Measurements from ENCODE around the gene GPRIN3. TPM values are rescaled to one million over a fixed set of nuclear protein-coding genes. Genes with fewer than 3 reads are reported as not detected.
A peak's percentile ranks its signal among the peaks of the same experiment; 100 is the strongest.
"Not testable (repeated sequence)": the region's sequence is repeated elsewhere in the genome, so short reads cannot be mapped to it uniquely, and the experiment has no call there.

The GPRIN3 gene
- total and polyA plus RNA-seq, 2 experiments from 2014 or later = 0.01 TPM; not detected in 1

- Histone ChIP-seq H2AFZ (no peak overlapping the region), H3K36me3 (ENCODE audit: low read depth) (no peaks in the 10 kb centered on the region), H3K4me3 (no peak overlapping the region), H3K4me1 (ENCODE audit: insufficient read depth) (no peaks in the 10 kb centered on the region), H3K79me2 (ENCODE audit: insufficient read depth) (no peaks in the 10 kb centered on the region), H3K9ac (no peak overlapping the region), H3K9me3 (ENCODE audit: low read depth) (no peaks in the 10 kb centered on the region), H4K20me1 (ENCODE audit: insufficient read depth) (no peaks in the 10 kb centered on the region), H3F3A (ENCODE audit: insufficient read depth) (no peaks in the 10 kb centered on the region), H3K27ac (no peak overlapping the region), H3K4me2 (ENCODE audit: unreplicated experiment) (no peak overlapping the region), H3K9me2 (ENCODE audit: insufficient read depth) (no peaks in the 10 kb centered on the region), H3K27me3 (replicated peaks; ENCODE audit: insufficient read depth) (peaks cover 11% of the 10 kb centered on the region; the same call in 1 of the 2 replicates)
- TF ChIP-seq EZH2 (IDR thresholded peaks at IDR 0.05; ENCODE audit: insufficient read depth, poor library complexity, severe bottlenecking) = no peak
- TF ChIP-seq EZH2phosphoT487 (IDR thresholded peaks at IDR 0.05; ENCODE audit: insufficient read depth, low read depth) = no peak
- DNase-seq = no peak
- in situ Hi-C loops (cut with MboI) = no loop called here
- WGBS, 2 experiments (ENCODE audit: low coverage in 1 of 2, low lambda C conversion rate in 2 of 2, missing lambda C conversion rate in 2 of 2) = 58 to 65% methylated on average over 3 of the region's 3 CpGs
Observed at GRCh38 chr4:89203902-89204301, 103.7 kb downstream of the GPRIN3 start.

- H3K4me3 ChIP-seq; H2AFZ ChIP-seq; in situ Hi-C loops (cut with MboI); H3K27ac ChIP-seq; H3K9me3 ChIP-seq (ENCODE audit: low read depth); H3K4me2 ChIP-seq (ENCODE audit: unreplicated experiment); H3K4me1 ChIP-seq (ENCODE audit: insufficient read depth); H4K20me1 ChIP-seq (ENCODE audit: insufficient read depth); H3K36me3 ChIP-seq (ENCODE audit: low read depth); H3K9ac ChIP-seq; H3K79me2 ChIP-seq (ENCODE audit: insufficient read depth); DNase-seq; H3K9me2 ChIP-seq (ENCODE audit: insufficient read depth); H3F3A ChIP-seq (ENCODE audit: insufficient read depth): not testable (repeated sequence)
- WGBS, 2 experiments (ENCODE audit: low coverage in 1 of 2, low lambda C conversion rate in 2 of 2, missing lambda C conversion rate in 2 of 2) = 89 to 100% methylated on average over 1 of the region's 1 CpG
- peaks cover 16% of the 10 kb centered on the region; the same call in 1 of the 2 replicates for H3K27me3 ChIP-seq (replicated peaks; ENCODE audit: insufficient read depth)
Observed at GRCh38 chr4:89199394-89199793, 108.2 kb downstream of the GPRIN3 start.

- Histone ChIP-seq H3K9me2 (ENCODE audit: insufficient read depth) (no peaks in the 10 kb centered on the region), H3K4me3 (no peak overlapping the region), H2AFZ (no peak overlapping the region), H3K36me3 (ENCODE audit: low read depth) (no peaks in the 10 kb centered on the region), H3K9me3 (ENCODE audit: low read depth) (no peaks in the 10 kb centered on the region), H3F3A (ENCODE audit: insufficient read depth) (no peaks in the 10 kb centered on the region), H3K4me2 (ENCODE audit: unreplicated experiment) (no peak overlapping the region), H3K4me1 (ENCODE audit: insufficient read depth) (no peaks in the 10 kb centered on the region), H3K27me3 (replicated peaks; ENCODE audit: insufficient read depth) (peaks cover 11% of the 10 kb centered on the region; the same call in 1 of the 2 replicates), H3K27ac (no peak overlapping the region), H3K9ac (no peak overlapping the region), H4K20me1 (ENCODE audit: insufficient read depth) (no peaks in the 10 kb centered on the region), H3K79me2 (ENCODE audit: insufficient read depth) (no peaks in the 10 kb centered on the region)
- in situ Hi-C loops (cut with MboI) = no loop called here
- DNase-seq = no peak
- WGBS, 2 experiments (ENCODE audit: low coverage in 1 of 2, low lambda C conversion rate in 2 of 2, missing lambda C conversion rate in 2 of 2) = 80% methylated on average over 2 of the region's 2 CpGs
- TF ChIP-seq EZH2 (IDR thresholded peaks at IDR 0.05; ENCODE audit: insufficient read depth, poor library complexity, severe bottlenecking) (no peak), EZH2phosphoT487 (IDR thresholded peaks at IDR 0.05; ENCODE audit: insufficient read depth, low read depth) (no peak)
Observed at GRCh38 chr4:89197920-89198319, 109.7 kb downstream of the GPRIN3 start.

- no peak overlapping the region for H3K4me2 ChIP-seq (ENCODE audit: unreplicated experiment)
- no peak overlapping the region for H2AFZ ChIP-seq
- no peak overlapping the region for H3K27ac ChIP-seq
- no peaks in the 10 kb centered on the region for H4K20me1 ChIP-seq (ENCODE audit: insufficient read depth)
- no peak overlapping the region for H3K9ac ChIP-seq
- 44 to 47% methylated on average over 2 of the region's 2 CpGs for WGBS, 2 experiments (ENCODE audit: low coverage in 1 of 2, low lambda C conversion rate in 2 of 2, missing lambda C conversion rate in 2 of 2)
- no peaks in the 10 kb centered on the region for H3F3A ChIP-seq (ENCODE audit: insufficient read depth)
- H3K36me3 ChIP-seq (ENCODE audit: low read depth) = no peaks in the 10 kb centered on the region
- no peak for DNase-seq
- no peaks in the 10 kb centered on the region for H3K79me2 ChIP-seq (ENCODE audit: insufficient read depth)
- H3K4me1 ChIP-seq (ENCODE audit: insufficient read depth) = no peaks in the 10 kb centered on the region
- no peaks in the 10 kb centered on the region for H3K9me3 ChIP-seq (ENCODE audit: low read depth)
- TF ChIP-seq EZH2phosphoT487 (IDR thresholded peaks at IDR 0.05; ENCODE audit: insufficient read depth, low read depth) = no peak
- TF ChIP-seq EZH2 (IDR thresholded peaks at IDR 0.05; ENCODE audit: insufficient read depth, poor library complexity, severe bottlenecking) = no peak
- H3K4me3 ChIP-seq = no peak overlapping the region
- H3K27me3 ChIP-seq (replicated peaks; ENCODE audit: insufficient read depth) = peaks cover 4% of the 10 kb centered on the region; the same call in 1 of the 2 replicates
- H3K9me2 ChIP-seq (ENCODE audit: insufficient read depth) = no peaks in the 10 kb centered on the region
- in situ Hi-C loops (cut with MboI) = no loop called here
Observed at GRCh38 chr4:89196745-89197144, 110.9 kb downstream of the GPRIN3 start.

- Histone ChIP-seq H3K4me2 (ENCODE audit: unreplicated experiment) (no peak overlapping the region), H3K27ac (no peak overlapping the region), H3F3A (ENCODE audit: insufficient read depth) (no peaks in the 10 kb centered on the region), H3K9ac (no peak overlapping the region), H3K9me2 (ENCODE audit: insufficient read depth) (no peaks in the 10 kb centered on the region), H3K36me3 (ENCODE audit: low read depth) (no peaks in the 10 kb centered on the region), H3K27me3 (replicated peaks; ENCODE audit: insufficient read depth) (peaks cover 4% of the 10 kb centered on the region; the same call in 1 of the 2 replicates), H3K4me3 (no peak overlapping the region), H2AFZ (no peak overlapping the region), H3K79me2 (ENCODE audit: insufficient read depth) (no peaks in the 10 kb centered on the region), H4K20me1 (ENCODE audit: insufficient read depth) (no peaks in the 10 kb centered on the region), H3K4me1 (ENCODE audit: insufficient read depth) (no peaks in the 10 kb centered on the region), H3K9me3 (ENCODE audit: low read depth) (no peaks in the 10 kb centered on the region)
- 12% methylated on average over 2 of the region's 2 CpGs for WGBS, 2 experiments (ENCODE audit: low coverage in 1 of 2, low lambda C conversion rate in 2 of 2, missing lambda C conversion rate in 2 of 2)
- DNase-seq = peak; percentile 15
- in situ Hi-C loops (cut with MboI) = no loop called here
- no peak for TF ChIP-seq EZH2phosphoT487 (IDR thresholded peaks at IDR 0.05; ENCODE audit: insufficient read depth, low read depth)
- no peak for TF ChIP-seq EZH2 (IDR thresholded peaks at IDR 0.05; ENCODE audit: insufficient read depth, poor library complexity, severe bottlenecking)
Observed at GRCh38 chr4:89196056-89196674, 111.4 kb downstream of the GPRIN3 start.

Data from GM23248 (cell line).